ENCODE measurements around the gene FALEC. TPM values are rescaled to one million over a fixed set of nuclear protein-coding genes. Genes with fewer than 3 reads are reported as not detected.
A peak's percentile ranks its signal among the peaks of the same experiment; 100 is the strongest.
"Not testable (repeated sequence)": the region's sequence is repeated elsewhere in the genome, so short reads cannot be mapped to it uniquely, and the experiment has no call there.

The FALEC gene
- total RNA-seq, 1 experiment from 2014 or later, result 1.0 TPM

DNA sequence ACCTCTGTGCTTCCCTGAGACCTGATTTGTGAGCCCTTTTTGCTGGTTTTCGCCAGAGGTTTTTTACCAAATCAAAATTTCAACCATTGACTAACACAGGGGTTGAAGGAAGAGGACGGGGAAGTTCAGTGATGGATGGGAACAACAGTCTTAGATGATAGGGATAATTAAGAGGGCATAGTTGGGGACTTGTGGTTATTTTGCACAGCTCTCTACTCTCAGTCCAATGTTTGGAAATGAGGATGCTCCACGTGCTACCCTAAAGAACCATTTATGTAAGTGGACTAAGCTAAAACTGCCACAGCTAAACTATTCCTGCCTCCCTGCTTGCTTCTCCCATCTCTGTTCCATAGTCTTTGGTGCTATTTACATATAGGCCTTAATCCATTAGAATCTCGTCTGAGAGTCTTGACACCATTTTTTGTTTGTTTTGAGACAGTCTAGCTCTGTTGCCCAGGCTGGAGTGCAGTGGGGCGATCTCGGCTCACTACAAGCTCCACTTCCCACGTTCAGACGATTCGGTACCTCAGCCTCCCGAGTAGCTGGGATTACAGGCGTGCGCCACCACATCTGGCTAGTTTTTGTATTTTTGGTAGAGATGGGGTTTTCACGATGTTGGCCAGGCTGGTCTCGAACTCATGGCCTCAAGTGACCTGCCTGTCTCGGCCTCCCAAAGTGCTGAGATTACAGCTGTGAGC, 64.5 kb downstream of the FALEC start:
- Histone ChIP-seq H3K36me3 (ENCODE audit: control insufficient read depth, insufficient read depth, low read length) (peaks cover 37% of the 10 kb centered on the region), H3K27ac (ENCODE audit: low read length) (peak overlapping the region; percentile 98), H3K4me3 (ENCODE audit: low read depth in 2 of 2, low read length in 2 of 2) (peak overlapping the region; percentile 72 to 100), H3K27me3 (ENCODE audit: control insufficient read depth, insufficient read depth, low read length) (no peaks in the 10 kb centered on the region), H3K4me1 (ENCODE audit: control insufficient read depth, insufficient read depth, low read length) (peaks cover 10% of the 10 kb centered on the region), H3K9me3 (ENCODE audit: control insufficient read depth, insufficient read depth, low read depth, low read length) (no peaks in the 10 kb centered on the region)
- in situ Hi-C loops (cut with HindIII; ENCODE audit: low pct_unique_long_range_greater_than_20kb, low sequenced_read_pairs) (no loop called here), intact Hi-C loops (cut with micrococcal nuclease; ENCODE audit: unreplicated experiment) (loop anchor here (5.0 kb wide), 1 partner anchor 32 kb away; no protein-coding TSS in a partner anchor)
- CTCF ChIA-PET, result interaction anchor here (1.0 to 1.5 kb wide), 3 partner anchors 13 to 41 kb away, joined by 3 to 10 read pairs (median 4); no protein-coding TSS in a partner anchor
- DNase-seq (ENCODE audit: low read depth, low spot score) (no peak), ATAC-seq (no peak; the same call in 1 of the 2 replicates)
- POLR2A ChIA-PET, result interaction anchor here (0.5 to 1.6 kb wide), 17 partner anchors 10 to 1038 kb away, joined by 3 to 10 read pairs (median 5); partner anchors contain the start of gene ENSA
- BruUV-seq (replicated peaks), result TSS peak; percentile 98
- TF ChIP-seq POLR2AphosphoS5 (IDR thresholded peaks at IDR 0.05; ENCODE audit: low read depth, low read length) (no peak), SIN3A (IDR thresholded peaks at IDR 0.05; ENCODE audit: borderline replicate concordance, insufficient read depth, low read depth, low read length) (no peak), TCF7L2 (IDR thresholded peaks at IDR 0.05; ENCODE audit: low read depth, low read length) (no peak), CTCF (IDR thresholded peaks at IDR 0.05) (no peak)
- TF ChIP-seq, protein P1, sequence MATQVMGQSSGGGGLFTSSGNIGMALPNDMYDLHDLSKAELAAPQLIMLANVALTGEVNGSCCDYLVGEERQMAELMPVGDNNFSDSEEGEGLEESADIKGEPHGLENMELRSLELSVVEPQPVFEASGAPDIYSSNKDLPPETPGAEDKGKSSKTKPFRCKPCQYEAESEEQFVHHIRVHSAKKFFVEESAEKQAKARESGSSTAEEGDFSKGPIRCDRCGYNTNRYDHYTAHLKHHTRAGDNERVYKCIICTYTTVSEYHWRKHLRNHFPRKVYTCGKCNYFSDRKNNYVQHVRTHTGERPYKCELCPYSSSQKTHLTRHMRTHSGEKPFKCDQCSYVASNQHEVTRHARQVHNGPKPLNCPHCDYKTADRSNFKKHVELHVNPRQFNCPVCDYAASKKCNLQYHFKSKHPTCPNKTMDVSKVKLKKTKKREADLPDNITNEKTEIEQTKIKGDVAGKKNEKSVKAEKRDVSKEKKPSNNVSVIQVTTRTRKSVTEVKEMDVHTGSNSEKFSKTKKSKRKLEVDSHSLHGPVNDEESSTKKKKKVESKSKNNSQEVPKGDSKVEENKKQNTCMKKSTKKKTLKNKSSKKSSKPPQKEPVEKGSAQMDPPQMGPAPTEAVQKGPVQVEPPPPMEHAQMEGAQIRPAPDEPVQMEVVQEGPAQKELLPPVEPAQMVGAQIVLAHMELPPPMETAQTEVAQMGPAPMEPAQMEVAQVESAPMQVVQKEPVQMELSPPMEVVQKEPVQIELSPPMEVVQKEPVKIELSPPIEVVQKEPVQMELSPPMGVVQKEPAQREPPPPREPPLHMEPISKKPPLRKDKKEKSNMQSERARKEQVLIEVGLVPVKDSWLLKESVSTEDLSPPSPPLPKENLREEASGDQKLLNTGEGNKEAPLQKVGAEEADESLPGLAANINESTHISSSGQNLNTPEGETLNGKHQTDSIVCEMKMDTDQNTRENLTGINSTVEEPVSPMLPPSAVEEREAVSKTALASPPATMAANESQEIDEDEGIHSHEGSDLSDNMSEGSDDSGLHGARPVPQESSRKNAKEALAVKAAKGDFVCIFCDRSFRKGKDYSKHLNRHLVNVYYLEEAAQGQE (IDR thresholded peaks at IDR 0.05; ENCODE audit: insufficient read depth in 1 of 2, low read depth in 2 of 2, low read length in 1 of 2), result no peak

- H3K9me3 ChIP-seq (ENCODE audit: control insufficient read depth, insufficient read depth, low read depth, low read length); ATAC-seq; BruUV-seq (replicated peaks); H3K4me1 ChIP-seq (ENCODE audit: control insufficient read depth, insufficient read depth, low read length); DNase-seq (ENCODE audit: low read depth, low spot score); H3K27ac ChIP-seq (ENCODE audit: low read length); CTCF ChIA-PET; in situ Hi-C loops (cut with HindIII; ENCODE audit: low pct_unique_long_range_greater_than_20kb, low sequenced_read_pairs); H3K27me3 ChIP-seq (ENCODE audit: control insufficient read depth, insufficient read depth, low read length); H3K4me3 ChIP-seq (ENCODE audit: low read depth in 2 of 2, low read length in 2 of 2); POLR2A ChIA-PET; intact Hi-C loops (cut with micrococcal nuclease; ENCODE audit: unreplicated experiment): not testable (repeated sequence)
- H3K36me3 ChIP-seq (ENCODE audit: control insufficient read depth, insufficient read depth, low read length), result peaks cover 28% of the 10 kb centered on the region
Measured at GRCh38 chr1:150580966-150581365, 65.4 kb downstream of the FALEC start.

DNA sequence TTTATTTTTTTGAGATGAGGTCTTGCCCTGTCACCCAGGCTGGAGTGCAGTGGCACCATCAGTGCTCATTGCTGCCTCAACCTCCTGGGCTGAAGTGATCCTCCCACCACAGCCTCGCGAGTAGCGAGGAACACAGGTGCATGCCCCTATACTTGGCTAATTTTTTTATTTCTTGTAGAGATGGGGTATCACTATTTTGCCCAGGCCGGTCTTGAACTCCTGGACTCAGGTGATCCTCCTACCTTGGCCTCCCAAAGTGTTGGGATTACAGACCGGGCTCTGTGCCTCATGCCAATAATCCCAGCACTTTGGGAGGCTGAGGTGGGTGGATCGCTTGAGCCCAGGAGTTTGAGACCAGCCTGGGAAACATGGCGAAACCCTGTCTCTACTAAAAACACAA, 65.9 kb downstream of the FALEC start:
- H3K27ac ChIP-seq (ENCODE audit: low read length); H3K9me3 ChIP-seq (ENCODE audit: control insufficient read depth, insufficient read depth, low read depth, low read length); H3K4me1 ChIP-seq (ENCODE audit: control insufficient read depth, insufficient read depth, low read length); in situ Hi-C loops (cut with HindIII; ENCODE audit: low pct_unique_long_range_greater_than_20kb, low sequenced_read_pairs); intact Hi-C loops (cut with micrococcal nuclease; ENCODE audit: unreplicated experiment); ATAC-seq; H3K4me3 ChIP-seq (ENCODE audit: low read depth in 2 of 2, low read length in 2 of 2); BruUV-seq (replicated peaks); POLR2A ChIA-PET; CTCF ChIA-PET; DNase-seq (ENCODE audit: low read depth, low spot score); H3K27me3 ChIP-seq (ENCODE audit: control insufficient read depth, insufficient read depth, low read length): not testable (repeated sequence)
- peaks cover 23% of the 10 kb centered on the region for H3K36me3 ChIP-seq (ENCODE audit: control insufficient read depth, insufficient read depth, low read length)

DNA sequence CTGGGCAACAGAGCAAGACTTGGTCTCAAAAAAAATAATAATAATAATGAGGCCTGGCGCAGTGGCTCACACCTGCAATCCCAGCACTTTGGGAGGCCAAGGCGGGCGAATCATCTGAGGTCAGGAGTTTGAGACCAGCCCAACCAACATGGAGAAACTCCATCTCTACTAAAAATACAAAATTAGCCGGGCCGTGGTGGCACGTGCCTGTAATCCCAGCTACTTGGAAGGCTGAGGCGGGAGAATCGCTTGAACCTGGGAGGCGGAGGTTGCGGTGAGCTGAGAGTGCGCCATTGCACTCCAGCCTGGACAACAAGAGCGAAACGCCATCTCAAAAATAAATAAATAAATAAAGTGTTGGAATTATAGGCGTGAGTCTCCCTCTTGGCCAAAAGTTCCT, 66.4 kb downstream of the FALEC start:
- H3K9me3 ChIP-seq (ENCODE audit: control insufficient read depth, insufficient read depth, low read depth, low read length); ATAC-seq; POLR2A ChIA-PET; BruUV-seq (replicated peaks); CTCF ChIA-PET; H3K27ac ChIP-seq (ENCODE audit: low read length); H3K4me3 ChIP-seq (ENCODE audit: low read depth in 2 of 2, low read length in 2 of 2); DNase-seq (ENCODE audit: low read depth, low spot score); H3K4me1 ChIP-seq (ENCODE audit: control insufficient read depth, insufficient read depth, low read length); H3K27me3 ChIP-seq (ENCODE audit: control insufficient read depth, insufficient read depth, low read length); intact Hi-C loops (cut with micrococcal nuclease; ENCODE audit: unreplicated experiment); in situ Hi-C loops (cut with HindIII; ENCODE audit: low pct_unique_long_range_greater_than_20kb, low sequenced_read_pairs): not testable (repeated sequence)
- H3K36me3 ChIP-seq (ENCODE audit: control insufficient read depth, insufficient read depth, low read length), result peaks cover 18% of the 10 kb centered on the region
